H54 (cell line): Measurements from ENCODE around the gene NAALADL2.

ENCODE experiments used
- DNase-seq: peaks from one replicate; pipeline ENCODE4 v3.0.0; 2011; ENCODE audit warnings: low spot score, mixed read lengths; ENCODE audit not compliant: insufficient read length
- FAIRE-seq: peaks from 3 replicates; lab custom pipeline; 2011; peaks lifted over from hg19 to GRCh38; lab: Jason Lieb, UNC
- POLR2A ChIP-seq: IDR thresholded peaks from 2 replicates; pipeline ENCODE4 v1.6.1; 2011; ENCODE audit warnings: low read depth, mild to moderate bottlenecking, low read length

The NAALADL2 gene

DNA sequence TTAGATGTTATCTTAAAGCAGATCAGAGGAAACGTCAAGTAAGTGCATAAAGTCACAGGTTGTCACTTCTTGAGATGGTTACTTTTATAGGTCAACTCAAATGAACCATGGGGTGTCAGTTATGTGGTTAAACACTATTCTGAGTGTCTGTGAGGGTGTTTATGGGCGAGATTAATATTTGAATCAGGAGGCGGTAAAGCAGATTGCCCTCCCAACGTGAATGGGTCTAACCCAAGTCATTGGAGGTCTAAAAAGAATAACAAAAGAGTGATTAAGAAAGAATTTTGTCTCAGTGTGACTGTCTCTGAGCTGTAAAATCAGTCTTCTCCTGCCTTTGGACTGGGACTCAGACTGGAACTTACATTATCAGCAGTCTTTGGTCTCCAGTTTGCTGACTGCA, 977.5 kb downstream of the NAALADL2 start:
- FAIRE-seq (no peak), DNase-seq (no peak)
- TF ChIP-seq POLR2A, result no peak

GRCh38 chr3:175837962-175838361, 978.8 kb downstream of the NAALADL2 start:
- FAIRE-seq (no peak), DNase-seq (no peak)
- no peak for TF ChIP-seq POLR2A

DNA sequence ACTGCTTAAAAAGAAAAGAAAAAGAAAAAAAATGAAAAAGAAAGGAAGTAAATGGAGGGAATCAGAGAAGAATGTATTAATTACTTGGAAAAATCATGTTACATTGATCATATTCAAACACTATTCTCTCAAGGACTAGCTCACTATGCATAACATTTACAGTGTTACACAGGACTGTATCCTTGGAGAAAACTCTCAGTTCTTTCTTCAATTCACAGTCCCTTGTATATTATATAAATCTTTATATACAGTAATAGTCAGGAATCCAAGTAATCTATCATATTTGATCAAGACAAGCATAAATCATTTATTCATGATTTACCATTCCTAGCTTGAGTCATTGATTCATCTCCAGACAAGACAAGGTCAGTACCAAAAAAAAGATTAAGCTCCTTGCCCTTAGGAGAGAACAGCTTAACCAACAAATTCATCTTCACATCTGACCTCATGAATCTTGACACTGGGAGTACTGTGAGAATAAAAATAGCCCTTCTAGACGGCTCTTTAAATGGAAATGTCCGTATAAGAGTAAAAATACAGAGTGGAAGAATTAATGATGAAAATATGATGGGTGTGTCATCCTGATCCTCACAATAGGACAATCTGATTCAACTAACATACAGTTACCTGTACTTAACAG, 980.4 kb downstream of the NAALADL2 start:
- TF ChIP-seq POLR2A, result no peak
- FAIRE-seq, result no peak
- DNase-seq, result no peak

DNA sequence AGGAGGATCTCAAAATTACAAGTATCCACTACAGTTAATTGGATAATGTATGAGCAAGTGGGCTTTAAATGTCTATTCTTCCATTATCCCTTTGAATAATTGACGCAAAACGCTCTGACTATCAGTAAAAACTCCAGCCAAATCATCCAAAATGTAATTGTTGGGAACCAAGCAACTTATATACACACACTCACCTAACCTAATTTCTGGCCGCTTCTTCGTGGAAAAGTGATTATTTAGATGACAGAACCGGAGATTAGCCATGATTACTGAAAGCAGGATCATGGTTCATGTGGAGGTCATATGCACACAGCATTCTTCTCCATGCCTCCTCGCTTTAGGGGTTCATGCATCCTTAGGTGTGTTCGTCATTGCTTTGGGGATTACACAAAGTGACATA, 992.4 kb downstream of the NAALADL2 start:
- DNase-seq (no peak), FAIRE-seq (no peak)
- TF ChIP-seq POLR2A, result no peak

DNA sequence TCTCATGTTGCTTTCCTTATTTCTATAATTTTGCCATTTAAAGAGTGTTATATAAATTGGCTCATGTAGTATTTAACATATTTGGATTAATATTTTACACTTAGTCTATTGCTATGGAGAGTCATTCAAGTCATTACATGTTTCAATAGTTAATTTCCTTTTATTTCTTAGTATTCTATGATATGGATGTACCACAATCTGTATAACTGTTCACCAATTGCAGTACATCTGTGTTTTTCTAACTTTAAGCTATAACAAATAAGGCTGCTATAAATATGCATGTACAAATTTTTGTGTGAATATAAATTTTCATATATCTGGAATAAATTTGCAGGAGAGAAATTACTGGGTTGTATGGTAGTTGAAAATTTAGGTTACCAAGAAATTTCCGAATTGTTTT, 993.4 kb downstream of the NAALADL2 start:
- FAIRE-seq, result no peak
- no peak for TF ChIP-seq POLR2A
- no peak for DNase-seq

GRCh38 chr3:175857666-175858270, 998.6 kb downstream of the NAALADL2 start:
- TF ChIP-seq POLR2A, result no peak
- no peak for DNase-seq
- no peak for FAIRE-seq
